MV-4-11 (cell line): Measurements from ENCODE around the gene TMEM238.
"Not testable (repeated sequence)": the region's sequence is repeated elsewhere in the genome, so short reads cannot be mapped to it uniquely, and the experiment has no call there.

Source experiments
- DNase-seq: peaks from one replicate; lab custom pipeline; 2025; lab: John Stamatoyannopoulos, UW

Gene TMEM238, protein sequence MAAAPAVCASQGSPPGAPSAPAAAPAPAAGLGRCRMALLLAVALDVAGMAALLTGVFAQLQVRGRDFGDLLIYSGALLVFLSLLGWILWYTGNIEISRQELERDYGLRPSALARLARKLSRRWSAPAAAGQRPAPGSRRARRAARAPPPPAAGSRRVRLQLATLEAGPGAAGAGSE

DNA sequence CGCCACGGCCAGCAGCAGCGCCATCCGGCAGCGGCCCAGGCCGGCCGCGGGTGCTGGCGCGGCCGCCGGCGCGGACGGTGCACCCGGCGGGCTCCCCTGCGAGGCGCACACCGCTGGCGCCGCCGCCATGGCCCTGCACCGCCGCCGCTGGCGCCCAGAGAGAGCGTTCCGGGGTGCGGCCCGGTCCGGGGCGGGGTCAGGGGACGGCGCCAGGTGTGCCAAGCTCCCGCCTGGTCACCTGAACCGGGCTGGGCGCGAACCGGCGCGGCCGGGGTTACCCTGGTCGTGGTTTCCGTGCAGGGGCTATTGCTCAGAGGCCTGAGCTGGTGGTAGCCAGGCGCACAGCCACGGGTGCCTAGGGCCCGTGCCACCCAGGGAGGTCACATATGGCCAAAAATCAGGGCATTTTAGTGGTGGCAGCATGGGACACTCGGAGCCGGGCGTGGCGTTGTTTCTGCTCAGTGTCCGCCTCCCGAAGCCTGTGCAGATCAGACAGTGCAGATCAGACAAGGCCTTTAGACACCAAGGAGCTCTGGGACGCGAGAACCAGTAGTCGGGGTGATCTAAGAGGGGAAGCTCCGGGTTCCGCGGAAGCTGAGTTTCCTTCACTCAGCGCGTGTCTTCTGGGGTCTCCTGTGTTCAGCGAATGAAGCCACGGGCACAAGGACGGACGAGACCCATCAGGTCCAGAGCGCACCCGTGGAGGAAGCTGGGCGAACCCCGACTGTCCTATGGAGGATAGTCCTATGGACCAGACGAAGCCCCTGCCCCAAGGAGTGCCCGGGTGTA, at the start of gene TMEM238:
TSS of gene TMEM238 (minus strand) at position 162 of the 789 bp plus-strand sequence. CDS start at position 129, 33 bp downstream.
- DNase-seq = peak; percentile 46

DNA sequence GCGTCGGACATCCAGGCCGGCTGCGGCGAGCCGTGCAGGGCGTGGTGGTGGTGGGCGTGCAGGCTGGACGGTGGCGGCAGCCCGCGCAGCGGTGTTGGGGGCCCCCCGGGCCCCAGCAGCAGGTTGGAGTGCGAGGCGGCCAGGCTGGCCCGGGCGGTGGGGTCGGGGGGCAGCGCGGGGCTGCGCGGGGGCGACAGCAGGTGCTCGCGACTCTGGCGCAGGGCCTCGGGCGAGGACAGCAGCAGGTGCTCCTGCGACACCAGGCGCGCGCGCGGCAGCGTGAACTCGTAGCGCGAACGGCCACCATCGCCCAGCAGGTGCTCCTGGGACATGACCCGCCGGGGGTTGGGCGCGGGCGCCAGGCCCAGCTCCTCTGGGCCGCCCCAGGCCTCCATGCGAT, 49.2 kb upstream of the TMEM238 start:
- no peak for DNase-seq

DNA sequence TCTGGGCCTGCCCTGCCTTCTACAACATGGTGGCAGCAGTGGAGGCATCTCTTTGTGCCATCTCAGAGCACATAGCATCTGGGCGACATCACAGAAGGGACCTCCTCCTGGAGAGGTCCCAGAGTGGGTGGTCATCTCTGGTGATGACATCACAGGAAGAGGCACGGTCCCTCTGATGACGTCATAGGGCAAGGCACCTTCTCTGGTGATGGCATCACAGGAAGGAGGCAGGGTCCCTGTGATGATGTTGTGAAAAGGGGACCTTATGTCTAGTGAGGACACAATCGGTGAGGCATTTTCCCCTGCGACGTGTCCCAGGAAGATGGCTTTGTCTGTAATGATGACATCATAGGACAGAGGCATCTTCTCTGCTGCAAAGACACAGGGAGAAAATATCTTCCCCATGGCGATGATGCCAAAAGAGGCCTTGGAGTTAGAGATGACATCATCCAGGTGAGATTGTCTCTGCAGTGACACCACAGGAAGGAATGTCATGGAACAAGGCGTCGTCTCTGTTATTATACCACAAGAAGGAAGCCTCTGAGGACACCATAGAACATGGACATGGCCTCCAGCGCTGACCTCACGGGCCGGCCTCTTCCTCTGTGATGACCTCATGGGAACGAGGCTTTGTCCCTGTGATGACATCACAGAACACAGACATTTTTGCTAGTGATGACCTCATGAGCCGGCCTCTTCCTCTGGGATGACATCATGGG, 48.3 kb upstream of the TMEM238 start:
- DNase-seq = no peak

DNA sequence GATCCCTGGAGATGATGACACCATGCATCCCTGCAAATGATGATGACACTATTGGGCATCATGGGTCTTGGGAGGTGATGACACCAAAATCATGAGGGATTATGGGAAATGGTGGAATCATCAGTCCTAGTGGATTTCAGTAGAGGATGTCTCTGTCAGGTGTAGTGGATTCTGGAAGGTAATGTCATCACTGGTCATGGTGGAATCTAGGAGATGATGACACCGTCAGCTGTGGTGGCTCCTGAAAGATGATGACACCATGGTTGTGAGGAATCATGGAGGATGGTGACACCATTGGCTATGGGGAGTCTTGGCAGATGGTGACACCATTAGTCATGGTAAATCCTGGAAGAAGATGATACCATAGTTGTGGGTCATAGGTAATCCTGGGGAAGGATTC, 47.1 kb upstream of the TMEM238 start:
- no peak for DNase-seq

DNA sequence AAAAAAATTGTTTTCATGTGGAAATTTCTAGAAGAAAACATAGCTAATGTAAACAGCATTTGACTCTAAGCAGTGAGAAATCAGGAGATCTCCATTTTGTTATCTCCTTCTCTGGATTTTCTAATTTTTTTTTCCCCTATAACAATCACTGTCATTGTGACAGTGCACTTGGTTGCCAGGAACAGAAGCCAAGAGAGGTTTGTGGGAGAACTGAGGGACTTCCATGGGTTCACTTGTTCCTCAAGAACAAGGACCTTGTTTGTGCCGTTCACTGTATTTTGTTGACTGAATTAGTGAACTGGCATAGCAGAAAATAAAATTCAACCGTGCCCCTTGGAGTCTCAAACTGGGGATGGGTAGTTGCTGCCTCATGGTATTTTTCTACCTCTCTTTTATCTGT, 42.0 kb upstream of the TMEM238 start:
- DNase-seq = no peak

DNA sequence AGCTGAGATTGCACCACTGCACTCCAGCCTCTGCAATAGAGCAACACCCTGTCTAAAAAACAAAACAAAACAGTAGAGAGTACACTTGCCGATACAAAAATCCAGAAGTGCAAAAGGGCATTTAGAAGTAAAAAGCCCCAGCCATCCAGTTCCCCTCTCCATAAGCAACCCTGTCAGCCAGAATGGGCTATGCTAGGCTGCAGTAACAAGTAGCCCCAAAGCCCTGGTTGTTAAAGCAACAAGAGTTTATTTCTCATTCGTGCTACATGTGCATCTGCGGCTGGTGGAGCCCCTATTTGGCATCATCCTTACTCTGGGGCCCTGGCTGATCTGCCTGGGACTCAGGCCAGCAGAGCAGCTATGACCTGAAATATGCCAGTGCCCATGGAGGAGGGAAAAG, 40.4 kb upstream of the TMEM238 start:
- no peak for DNase-seq

DNA sequence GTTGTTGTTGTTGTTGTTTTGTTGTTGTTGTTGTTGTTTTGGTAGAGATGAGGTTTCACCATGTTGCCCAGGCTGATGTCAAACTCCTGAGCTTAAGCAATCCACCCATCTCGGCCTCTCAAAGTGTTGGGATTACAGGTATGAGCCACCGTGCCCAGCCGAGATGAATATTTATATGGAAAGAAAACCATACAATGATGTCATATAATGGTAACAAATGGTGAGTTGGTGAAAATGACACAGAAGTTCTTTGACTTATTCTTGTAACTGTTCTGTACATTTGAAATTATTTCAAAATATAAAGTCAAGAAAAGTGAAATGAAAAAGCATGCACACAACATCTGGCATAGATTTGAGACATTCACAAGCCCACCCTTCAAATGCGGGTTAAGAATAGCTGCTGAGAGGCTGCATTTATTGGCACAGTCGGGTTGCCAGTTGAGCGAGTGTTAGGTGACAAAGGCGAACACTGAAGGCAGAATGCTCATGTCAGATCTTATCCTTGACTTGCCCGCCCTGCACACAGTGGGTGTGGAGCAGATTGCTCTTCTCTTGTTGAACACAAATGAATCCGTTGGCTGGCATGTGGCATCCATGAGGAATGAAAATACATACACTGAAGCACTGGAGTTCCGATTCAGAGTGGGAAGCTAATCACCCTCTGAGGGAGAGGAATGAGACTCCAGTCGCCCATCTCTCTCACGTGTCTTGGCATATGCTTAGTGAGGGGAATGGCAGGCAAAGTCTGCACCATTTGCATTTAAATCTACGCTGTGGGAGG, 39.3 kb upstream of the TMEM238 start:
- DNase-seq = no peak

DNA sequence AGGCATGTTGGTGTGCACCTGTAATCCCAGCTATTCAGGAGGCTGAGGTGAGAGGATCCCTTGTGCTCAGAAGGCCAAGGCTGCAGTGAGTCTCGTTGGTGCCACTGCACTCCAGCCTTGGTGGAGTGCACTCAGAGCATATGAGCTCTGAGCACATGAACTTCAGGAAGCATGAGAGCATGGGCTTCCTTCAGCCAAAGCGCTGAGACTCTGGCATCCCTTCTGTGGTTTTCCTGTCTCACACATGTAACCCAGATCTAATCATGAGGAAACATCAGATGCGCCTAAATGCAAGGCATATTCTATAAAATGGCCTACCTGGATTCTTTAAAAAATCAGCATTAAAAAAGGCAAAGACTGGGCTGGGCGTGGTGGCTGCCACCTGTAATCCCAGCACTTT, 37.2 kb upstream of the TMEM238 start:
- peak; percentile 61 for DNase-seq

DNA sequence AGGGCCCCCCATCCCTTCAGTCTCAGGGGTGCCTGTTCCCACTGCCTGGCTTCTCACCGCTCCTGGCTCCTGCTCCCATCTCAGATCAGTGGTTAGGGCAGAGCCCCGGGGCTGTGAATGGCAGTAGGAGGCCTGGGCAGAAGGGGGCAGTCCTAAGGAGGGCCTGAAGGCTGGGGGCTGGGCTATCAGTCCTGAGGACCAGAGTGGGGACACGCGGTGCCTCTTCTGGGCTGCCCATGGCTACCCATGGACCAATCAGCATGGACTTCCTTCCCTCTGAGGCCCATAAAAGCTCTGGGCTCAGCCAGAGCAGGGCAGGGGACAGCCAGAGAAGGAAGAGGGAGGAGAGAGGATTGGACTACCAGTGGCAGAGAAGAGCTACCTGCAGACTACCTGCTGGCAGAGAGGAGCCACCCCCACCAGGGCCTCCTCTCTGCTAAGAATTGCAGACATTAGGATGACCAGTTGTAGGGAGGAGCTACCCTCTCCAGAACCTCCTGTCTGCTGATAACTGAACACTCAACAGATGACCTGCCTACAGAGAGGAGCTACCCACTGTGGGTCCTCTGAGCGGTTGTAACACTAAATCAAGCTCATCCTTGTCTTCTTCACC, 35.6 kb upstream of the TMEM238 start:
- no peak for DNase-seq

DNA sequence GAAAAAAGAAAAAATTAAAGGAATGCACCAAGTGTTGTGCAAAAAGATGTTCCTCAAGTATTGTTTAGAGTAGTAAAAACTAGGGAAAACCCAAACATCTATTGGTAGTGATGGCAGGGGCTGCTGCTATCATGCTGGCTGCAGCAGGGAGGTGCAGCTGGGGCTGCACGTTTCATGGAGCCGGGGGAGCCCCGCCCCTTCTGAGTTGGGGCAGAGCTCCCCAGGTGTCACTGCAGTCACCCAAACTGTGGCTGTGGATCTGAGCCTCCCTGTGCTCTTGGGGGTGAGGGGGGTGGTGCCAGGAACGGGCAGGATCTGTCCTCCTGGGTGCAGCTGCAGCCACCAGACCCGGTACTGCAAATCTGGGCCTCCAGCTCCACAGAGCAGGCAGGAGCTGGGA, 35.0 kb upstream of the TMEM238 start:
- DNase-seq = no peak

DNA sequence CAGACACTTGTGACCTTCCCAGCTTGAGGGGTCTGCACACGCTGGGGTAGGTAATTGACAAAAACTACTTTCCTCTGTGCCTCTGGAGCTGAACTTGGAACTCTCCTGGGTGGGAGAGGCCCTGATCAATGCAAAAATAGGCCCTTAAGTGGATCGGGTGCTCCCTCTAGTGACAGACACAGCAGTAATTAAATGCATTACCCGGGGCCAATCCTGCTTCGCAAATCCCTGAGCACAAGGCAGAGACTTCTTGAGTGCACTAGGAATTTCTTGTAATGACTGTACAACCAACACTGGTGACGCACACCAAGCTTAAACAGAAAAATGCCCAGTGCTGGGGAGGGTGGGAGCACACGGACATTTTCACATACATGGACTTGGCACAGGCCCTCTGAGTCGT, 34.1 kb upstream of the TMEM238 start:
- DNase-seq = peak; percentile 72

DNA sequence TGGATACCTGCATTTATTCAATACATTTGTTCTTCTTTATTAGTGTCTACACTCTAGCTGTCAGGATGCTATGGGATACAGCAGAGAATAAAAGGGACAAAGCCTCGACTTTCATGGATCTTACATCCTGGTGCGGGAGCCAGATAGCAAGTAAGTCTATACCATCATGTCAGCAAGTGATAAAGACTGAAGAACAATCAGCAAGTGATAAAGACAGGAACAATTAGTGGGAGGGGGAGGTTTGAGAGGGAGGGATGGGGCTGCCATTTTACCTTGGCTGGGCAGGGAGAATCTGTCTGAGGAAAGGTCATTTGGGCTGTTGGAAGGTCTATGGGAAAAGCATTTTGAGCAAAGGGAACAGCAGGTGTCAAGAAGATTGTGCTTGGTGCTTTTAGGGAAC, 26.1 kb upstream of the TMEM238 start:
- no peak for DNase-seq

DNA sequence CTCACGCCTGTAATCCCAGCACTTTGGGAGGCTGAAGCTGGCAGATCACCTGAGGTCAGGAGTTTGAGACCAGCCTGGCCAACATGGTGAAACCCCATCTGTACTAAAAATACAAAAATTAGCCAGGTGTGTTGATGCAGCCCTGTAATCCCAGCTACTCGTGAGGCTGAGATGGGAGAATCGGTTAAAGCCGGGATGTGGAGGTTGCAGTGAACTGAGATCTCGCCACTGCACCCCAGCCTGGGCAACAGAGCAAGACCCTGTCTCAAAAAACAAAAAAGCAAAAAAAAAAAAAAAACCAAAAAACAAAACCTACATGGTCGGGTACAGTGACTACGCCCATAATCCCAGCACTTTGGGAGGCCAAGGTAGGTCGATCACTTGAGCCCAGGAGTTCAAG, 25.1 kb upstream of the TMEM238 start:
- not testable (repeated sequence) for DNase-seq

DNA sequence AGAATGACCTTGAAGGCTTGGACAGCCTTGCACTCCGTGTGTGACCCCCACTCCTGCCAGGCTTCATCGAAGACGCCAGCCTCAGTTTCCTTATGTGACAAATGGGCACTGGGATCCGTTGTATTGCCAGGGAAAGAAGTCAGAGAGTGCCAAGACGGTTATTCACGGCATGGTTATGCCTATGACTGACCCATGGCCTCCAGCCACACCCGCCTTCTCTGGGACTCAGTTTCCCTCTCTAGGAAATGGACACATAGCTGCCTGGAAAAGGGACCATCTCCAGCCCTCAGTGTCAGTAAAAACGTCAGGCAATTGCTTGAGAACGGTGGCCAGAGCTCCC, 24.4 kb upstream of the TMEM238 start:
- DNase-seq = no peak

DNA sequence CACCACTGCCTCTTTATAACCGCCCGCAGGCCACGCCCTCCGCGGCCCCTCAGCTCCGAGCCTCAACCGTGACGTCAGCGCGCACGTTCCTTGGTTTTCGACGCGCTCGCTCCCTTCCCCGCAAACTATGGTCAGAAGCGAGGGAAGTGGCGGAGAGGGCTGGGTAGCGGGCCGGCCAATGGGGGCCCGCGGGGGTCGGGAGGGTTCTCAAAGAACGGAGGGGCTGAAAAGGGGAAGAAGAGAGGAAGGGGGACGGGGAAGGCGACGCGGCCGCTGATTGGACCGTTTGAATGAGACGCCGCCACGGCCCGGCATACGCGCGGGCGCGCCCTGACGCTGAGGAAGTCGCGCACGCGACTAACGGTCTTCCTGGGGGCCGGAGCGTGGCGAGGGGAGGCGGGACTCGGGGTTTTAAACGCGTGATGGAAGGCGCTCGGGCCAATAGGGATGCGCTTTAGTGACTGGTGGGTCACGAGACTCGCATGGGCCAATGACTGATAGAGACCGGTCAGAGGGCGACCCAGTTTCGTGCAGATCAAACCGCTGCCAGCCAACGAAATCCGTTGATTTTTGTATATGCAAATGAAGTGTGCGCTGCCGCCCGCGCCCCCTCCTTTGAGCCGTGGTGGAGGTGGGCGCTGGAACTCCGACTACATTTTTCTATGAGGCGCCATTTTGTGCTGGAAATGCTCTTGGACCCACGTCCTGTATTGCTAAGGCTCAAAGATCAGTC, 23.9 kb upstream of the TMEM238 start:
- peak; percentile 100 for DNase-seq

DNA sequence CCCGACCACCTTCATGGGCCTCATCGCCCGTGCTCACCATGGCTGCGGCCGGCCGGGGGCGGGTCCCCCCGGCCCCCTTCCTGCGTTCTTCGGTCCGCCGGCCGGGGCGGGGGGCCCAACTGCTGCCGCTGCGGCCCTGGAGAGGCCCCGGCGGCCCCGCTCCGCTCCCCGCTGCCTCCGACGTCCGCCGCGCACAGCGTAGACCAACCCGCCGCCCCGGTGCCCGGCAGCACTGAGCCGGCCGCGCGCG, 23.4 kb upstream of the TMEM238 start, which contains the start of gene UBE2S:
TSS of gene UBE2S (minus strand) at position 239 of the 250 bp plus-strand sequence. CDS start at position 40, 199 bp downstream.
- not testable (repeated sequence) for DNase-seq

DNA sequence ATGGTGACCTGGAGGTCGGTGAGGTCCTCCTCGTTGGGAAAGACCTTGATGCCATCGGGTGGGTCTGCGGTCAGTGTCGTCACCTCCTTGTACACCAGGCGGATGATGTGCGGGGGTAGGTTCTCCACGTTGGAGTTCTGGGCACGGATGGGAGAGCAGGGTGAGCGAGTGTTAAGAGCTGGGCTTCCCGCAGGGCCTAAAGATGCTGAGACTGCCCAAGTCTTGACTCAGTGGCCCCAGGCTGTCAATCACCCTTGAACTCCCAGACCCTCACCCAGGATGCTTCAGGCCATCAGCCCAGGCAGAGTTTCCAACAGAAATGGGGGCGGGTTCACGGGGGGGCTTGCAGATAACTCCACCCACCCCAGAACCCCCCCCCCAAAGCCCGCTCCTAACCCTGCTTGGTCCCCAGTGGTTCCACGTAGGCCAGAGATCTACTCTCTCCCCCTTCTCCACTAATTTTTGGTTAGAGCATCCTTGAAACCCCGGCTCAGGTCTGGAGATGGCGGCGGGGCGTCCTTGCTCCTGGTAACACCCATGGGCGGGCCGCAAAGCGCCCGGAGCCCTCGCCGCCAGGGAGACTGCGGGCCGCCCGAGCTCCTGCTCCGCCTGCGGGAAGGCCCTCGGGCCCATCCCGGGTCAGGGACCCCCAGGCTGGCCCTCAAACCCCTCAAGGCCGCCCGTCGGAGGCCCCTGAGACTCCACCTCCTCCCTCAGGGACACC, 22.9 kb upstream of the TMEM238 start:
- DNase-seq = peak; percentile 43

DNA sequence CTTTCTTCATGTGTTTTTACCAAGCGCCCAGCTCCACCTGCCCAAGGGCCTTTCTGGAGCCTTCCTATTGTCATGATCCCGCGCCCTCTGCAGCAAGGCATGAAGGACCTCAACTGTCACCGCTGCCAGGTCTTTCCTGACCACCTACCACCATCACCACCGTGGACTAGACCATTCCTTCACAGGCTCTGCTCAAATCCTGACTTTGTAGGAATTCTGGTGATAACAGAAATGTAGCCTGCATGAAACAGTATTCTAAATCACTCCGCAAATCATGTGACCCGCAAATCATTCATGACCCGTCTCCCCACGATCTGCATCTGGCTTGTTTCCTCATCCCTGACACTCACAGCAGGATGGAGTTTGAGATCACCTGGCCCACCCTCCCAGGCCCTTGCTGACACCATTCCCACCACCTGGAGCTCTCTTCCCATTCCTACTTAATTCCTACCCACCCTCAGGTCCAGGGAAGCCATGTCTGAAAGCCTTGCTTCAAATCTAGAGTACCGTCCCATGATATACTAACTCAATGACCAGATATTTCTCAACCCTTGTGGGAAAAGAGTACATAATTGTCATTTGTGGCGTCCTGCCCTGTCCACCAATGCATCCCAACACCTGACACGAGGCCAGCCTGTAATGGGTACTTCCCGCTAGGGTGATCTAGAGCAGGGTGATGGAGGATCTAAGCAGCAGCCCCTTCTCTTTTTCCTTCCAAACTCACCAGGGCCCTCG, 22.2 kb upstream of the TMEM238 start:
- DNase-seq = no peak

DNA sequence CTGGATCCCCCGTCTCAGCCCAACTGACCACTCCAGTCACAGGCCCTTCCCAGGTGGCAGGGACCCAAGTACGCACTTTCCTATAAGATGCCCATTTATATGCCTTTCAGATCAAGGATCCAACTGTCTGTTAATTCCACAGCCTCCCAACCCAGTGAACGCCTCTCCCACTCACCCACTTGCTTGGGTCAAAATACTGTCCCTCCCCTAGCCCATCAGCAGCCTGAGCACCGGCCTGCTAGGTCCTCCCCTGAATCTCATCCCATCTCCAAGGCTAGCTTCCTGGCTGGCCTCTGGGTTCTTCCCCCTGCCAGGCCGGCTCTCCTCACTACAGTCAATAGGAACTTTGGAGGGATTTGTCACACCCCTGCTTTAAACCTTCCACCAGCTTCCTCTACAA, 21.5 kb upstream of the TMEM238 start:
- DNase-seq = no peak

DNA sequence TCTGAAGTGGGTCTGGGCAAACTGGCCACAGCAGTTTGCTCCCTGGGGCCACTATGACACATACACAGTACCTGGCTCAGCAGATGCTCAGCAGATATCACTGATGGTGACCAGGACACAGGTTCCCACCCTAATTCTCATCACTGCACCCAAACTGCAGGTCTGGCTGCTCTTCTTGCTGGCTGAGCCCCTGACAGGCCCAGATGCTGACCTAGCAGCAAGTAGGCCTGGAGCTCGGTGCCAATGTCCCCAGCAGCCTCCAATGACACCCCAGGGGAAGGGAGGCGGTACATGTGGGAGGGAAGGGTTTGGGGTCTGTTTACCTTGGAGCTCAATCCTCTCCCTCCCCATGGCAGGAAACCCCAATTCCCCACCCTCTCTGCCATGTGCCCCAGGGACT, 18.4 kb upstream of the TMEM238 start:
- DNase-seq = no peak
